ENCODE results near the gene CST1. TPM values are rescaled to one million over a fixed set of nuclear protein-coding genes. Genes with fewer than 3 reads are reported as not detected.
"Not testable (repeated sequence)": the region's sequence is repeated elsewhere in the genome, so short reads cannot be mapped to it uniquely, and the experiment has no call there.

CST1 gene
- polyA plus RNA-seq, 2 donors: not detected

GRCh38 chr20:23776067-23776771, 25.5 kb upstream of the CST1 start:
- H3K36me3 ChIP-seq (ENCODE audit: control insufficient read depth in 2 of 2, insufficient read depth in 2 of 2, low read length in 1 of 2): no peaks in the 10 kb centered on the region
- no peaks in the 10 kb centered on the region for H3K9me3 ChIP-seq (ENCODE audit: control insufficient read depth in 2 of 2, insufficient read depth in 1 of 2, low read depth in 1 of 2, low read length in 1 of 2)
- H3K4me3 ChIP-seq (ENCODE audit: low read depth in 1 of 2, low read length in 2 of 2): no peak overlapping the region
- no peak overlapping the region for H3K27ac ChIP-seq (ENCODE audit: low read depth in 2 of 2, low read length in 1 of 2)
- no peaks in the 10 kb centered on the region for H3K4me1 ChIP-seq (ENCODE audit: control insufficient read depth in 2 of 2, insufficient read depth in 2 of 2, low read length in 1 of 2)
- no peaks in the 10 kb centered on the region for H3K27me3 ChIP-seq (ENCODE audit: control insufficient read depth in 1 of 2, insufficient read depth in 2 of 2, low read length in 2 of 2)
- WGBS, 2 donors: 32 to 33% methylated on average over 12 to 14 of the region's 14 CpGs

- Histone ChIP-seq H3K27me3 (ENCODE audit: control insufficient read depth in 1 of 2, insufficient read depth in 2 of 2, low read length in 2 of 2) (no peaks in the 10 kb centered on the region), H3K27ac (ENCODE audit: low read depth in 2 of 2, low read length in 1 of 2) (no peak overlapping the region), H3K4me3 (ENCODE audit: low read depth in 1 of 2, low read length in 2 of 2) (no peak overlapping the region), H3K4me1 (ENCODE audit: control insufficient read depth in 2 of 2, insufficient read depth in 2 of 2, low read length in 1 of 2) (no peaks in the 10 kb centered on the region), H3K36me3 (ENCODE audit: control insufficient read depth in 2 of 2, insufficient read depth in 2 of 2, low read length in 1 of 2) (no peaks in the 10 kb centered on the region), H3K9me3 (ENCODE audit: control insufficient read depth in 2 of 2, insufficient read depth in 1 of 2, low read depth in 1 of 2, low read length in 1 of 2) (no peaks in the 10 kb centered on the region)
- whole genome bisulfite sequencing, 2 donors: 67 to 74% methylated on average over 7 of the region's 7 CpGs
These were observed 23.3 kb upstream of the CST1 start for GRCh38 chr20:23774081-23774480.

GRCh38 chr20:23773579-23773978, 22.8 kb upstream of the CST1 start:
- Histone ChIP-seq H3K4me3 (ENCODE audit: low read depth in 1 of 2, low read length in 2 of 2) (no peak overlapping the region), H3K36me3 (ENCODE audit: control insufficient read depth in 2 of 2, insufficient read depth in 2 of 2, low read length in 1 of 2) (no peaks in the 10 kb centered on the region), H3K27me3 (ENCODE audit: control insufficient read depth in 1 of 2, insufficient read depth in 2 of 2, low read length in 2 of 2) (no peaks in the 10 kb centered on the region), H3K9me3 (ENCODE audit: control insufficient read depth in 2 of 2, insufficient read depth in 1 of 2, low read depth in 1 of 2, low read length in 1 of 2) (no peaks in the 10 kb centered on the region), H3K27ac (ENCODE audit: low read depth in 2 of 2, low read length in 1 of 2) (no peak overlapping the region), H3K4me1 (ENCODE audit: control insufficient read depth in 2 of 2, insufficient read depth in 2 of 2, low read length in 1 of 2) (no peaks in the 10 kb centered on the region)
- 80 to 86% methylated on average over 4 of the region's 4 CpGs for WGBS, 2 donors

GRCh38 chr20:23773127-23773526, 22.4 kb upstream of the CST1 start:
- H3K4me3 ChIP-seq (ENCODE audit: low read depth in 1 of 2, low read length in 2 of 2): no peak overlapping the region
- no peaks in the 10 kb centered on the region for H3K36me3 ChIP-seq (ENCODE audit: control insufficient read depth in 2 of 2, insufficient read depth in 2 of 2, low read length in 1 of 2)
- no peaks in the 10 kb centered on the region for H3K4me1 ChIP-seq (ENCODE audit: control insufficient read depth in 2 of 2, insufficient read depth in 2 of 2, low read length in 1 of 2)
- WGBS, 2 donors: 80 to 87% methylated on average over 8 of the region's 8 CpGs
- no peak overlapping the region for H3K27ac ChIP-seq (ENCODE audit: low read depth in 2 of 2, low read length in 1 of 2)
- H3K27me3 ChIP-seq (ENCODE audit: control insufficient read depth in 1 of 2, insufficient read depth in 2 of 2, low read length in 2 of 2): no peaks in the 10 kb centered on the region
- H3K9me3 ChIP-seq (ENCODE audit: control insufficient read depth in 2 of 2, insufficient read depth in 1 of 2, low read depth in 1 of 2, low read length in 1 of 2): no peaks in the 10 kb centered on the region

- WGBS, 2 donors: 79 to 82% methylated on average over 3 of the region's 3 CpGs
- no peak overlapping the region for H3K27ac ChIP-seq (ENCODE audit: low read depth in 2 of 2, low read length in 1 of 2)
- no peaks in the 10 kb centered on the region for H3K27me3 ChIP-seq (ENCODE audit: control insufficient read depth in 1 of 2, insufficient read depth in 2 of 2, low read length in 2 of 2)
- H3K9me3 ChIP-seq (ENCODE audit: control insufficient read depth in 2 of 2, insufficient read depth in 1 of 2, low read depth in 1 of 2, low read length in 1 of 2): no peaks in the 10 kb centered on the region
- no peaks in the 10 kb centered on the region for H3K4me1 ChIP-seq (ENCODE audit: control insufficient read depth in 2 of 2, insufficient read depth in 2 of 2, low read length in 1 of 2)
- H3K4me3 ChIP-seq (ENCODE audit: low read depth in 1 of 2, low read length in 2 of 2): no peak overlapping the region
- no peaks in the 10 kb centered on the region for H3K36me3 ChIP-seq (ENCODE audit: control insufficient read depth in 2 of 2, insufficient read depth in 2 of 2, low read length in 1 of 2)
These were observed 21.3 kb upstream of the CST1 start for GRCh38 chr20:23772074-23772473.

GRCh38 chr20:23770384-23770783, 19.6 kb upstream of the CST1 start:
- H3K4me1 ChIP-seq (ENCODE audit: control insufficient read depth in 2 of 2, insufficient read depth in 2 of 2, low read length in 1 of 2): no peaks in the 10 kb centered on the region
- no peak overlapping the region for H3K4me3 ChIP-seq (ENCODE audit: low read depth in 1 of 2, low read length in 2 of 2)
- H3K9me3 ChIP-seq (ENCODE audit: control insufficient read depth in 2 of 2, insufficient read depth in 1 of 2, low read depth in 1 of 2, low read length in 1 of 2): no peaks in the 10 kb centered on the region
- H3K36me3 ChIP-seq (ENCODE audit: control insufficient read depth in 2 of 2, insufficient read depth in 2 of 2, low read length in 1 of 2): no peaks in the 10 kb centered on the region
- 45 to 66% methylated on average over 2 of the region's 2 CpGs for WGBS, 2 donors
- H3K27me3 ChIP-seq (ENCODE audit: control insufficient read depth in 1 of 2, insufficient read depth in 2 of 2, low read length in 2 of 2): no peaks in the 10 kb centered on the region
- no peak overlapping the region for H3K27ac ChIP-seq (ENCODE audit: low read depth in 2 of 2, low read length in 1 of 2)

- H3K27me3 ChIP-seq (ENCODE audit: control insufficient read depth in 1 of 2, insufficient read depth in 2 of 2, low read length in 2 of 2); H3K4me1 ChIP-seq (ENCODE audit: control insufficient read depth in 2 of 2, insufficient read depth in 2 of 2, low read length in 1 of 2); H3K9me3 ChIP-seq (ENCODE audit: control insufficient read depth in 2 of 2, insufficient read depth in 1 of 2, low read depth in 1 of 2, low read length in 1 of 2); H3K4me3 ChIP-seq (ENCODE audit: low read depth in 1 of 2, low read length in 2 of 2); H3K27ac ChIP-seq (ENCODE audit: low read depth in 2 of 2, low read length in 1 of 2); H3K36me3 ChIP-seq (ENCODE audit: control insufficient read depth in 2 of 2, insufficient read depth in 2 of 2, low read length in 1 of 2): not testable (repeated sequence)
These were observed 17.8 kb upstream of the CST1 start for GRCh38 chr20:23768520-23768919.

- H3K4me3 ChIP-seq (ENCODE audit: low read depth in 1 of 2, low read length in 2 of 2): no peak overlapping the region
- no peaks in the 10 kb centered on the region for H3K27me3 ChIP-seq (ENCODE audit: control insufficient read depth in 1 of 2, insufficient read depth in 2 of 2, low read length in 2 of 2)
- H3K4me1 ChIP-seq (ENCODE audit: control insufficient read depth in 2 of 2, insufficient read depth in 2 of 2, low read length in 1 of 2): no peaks in the 10 kb centered on the region
- H3K27ac ChIP-seq (ENCODE audit: low read depth in 2 of 2, low read length in 1 of 2): no peak overlapping the region
- no peaks in the 10 kb centered on the region for H3K9me3 ChIP-seq (ENCODE audit: control insufficient read depth in 2 of 2, insufficient read depth in 1 of 2, low read depth in 1 of 2, low read length in 1 of 2)
- WGBS, 2 donors: 70 to 80% methylated on average over 1 of the region's 1 CpG
- H3K36me3 ChIP-seq (ENCODE audit: control insufficient read depth in 2 of 2, insufficient read depth in 2 of 2, low read length in 1 of 2): no peaks in the 10 kb centered on the region
These were observed 15.8 kb upstream of the CST1 start for GRCh38 chr20:23766531-23766930.

- no peak overlapping the region for H3K27ac ChIP-seq (ENCODE audit: low read depth in 2 of 2, low read length in 1 of 2)
- no peak overlapping the region for H3K4me3 ChIP-seq (ENCODE audit: low read depth in 1 of 2, low read length in 2 of 2)
- H3K36me3 ChIP-seq (ENCODE audit: control insufficient read depth in 2 of 2, insufficient read depth in 2 of 2, low read length in 1 of 2): no peaks in the 10 kb centered on the region
- no peaks in the 10 kb centered on the region for H3K27me3 ChIP-seq (ENCODE audit: control insufficient read depth in 1 of 2, insufficient read depth in 2 of 2, low read length in 2 of 2)
- WGBS, 2 donors: 88% methylated on average over 5 of the region's 5 CpGs
- H3K9me3 ChIP-seq (ENCODE audit: control insufficient read depth in 2 of 2, insufficient read depth in 1 of 2, low read depth in 1 of 2, low read length in 1 of 2): no peaks in the 10 kb centered on the region
- no peaks in the 10 kb centered on the region for H3K4me1 ChIP-seq (ENCODE audit: control insufficient read depth in 2 of 2, insufficient read depth in 2 of 2, low read length in 1 of 2)
These were observed 14.8 kb upstream of the CST1 start for GRCh38 chr20:23765578-23765977.

- not testable (repeated sequence) for H3K36me3 ChIP-seq (ENCODE audit: control insufficient read depth in 2 of 2, insufficient read depth in 2 of 2, low read length in 1 of 2); H3K4me3 ChIP-seq (ENCODE audit: low read depth in 1 of 2, low read length in 2 of 2); H3K27ac ChIP-seq (ENCODE audit: low read depth in 2 of 2, low read length in 1 of 2); H3K9me3 ChIP-seq (ENCODE audit: control insufficient read depth in 2 of 2, insufficient read depth in 1 of 2, low read depth in 1 of 2, low read length in 1 of 2); H3K27me3 ChIP-seq (ENCODE audit: control insufficient read depth in 1 of 2, insufficient read depth in 2 of 2, low read length in 2 of 2); H3K4me1 ChIP-seq (ENCODE audit: control insufficient read depth in 2 of 2, insufficient read depth in 2 of 2, low read length in 1 of 2)
- WGBS, 2 donors: 26 to 35% methylated on average over 2 of the region's 2 CpGs
These were observed 13.9 kb upstream of the CST1 start for GRCh38 chr20:23764630-23765029.
